Neural progenitor cell (in vitro differentiated cells): ENCODE measurements around the gene SCN9A. TPM values are rescaled to one million over a fixed set of nuclear protein-coding genes. Genes with fewer than 3 reads are reported as not detected.
"Not testable (repeated sequence)": the region's sequence is repeated elsewhere in the genome, so short reads cannot be mapped to it uniquely, and the experiment has no call there.

Experiments
- DNase-seq: peaks from one replicate; pipeline ENCODE4 v3.0.0-alpha.2; 2016; ENCODE audit warnings: low spot score
- H2AFZ ChIP-seq: fragments of 200-600 bp; sonication (generic); replicated peaks from 2 replicates; pipeline ENCODE4 v1.6.1; 2016; ENCODE audit warnings: antibody characterized with exemption
- H3F3A ChIP-seq: fragments of 200-600 bp; sonication (generic); 2 replicates; pipeline ENCODE4 v1.6.1; 2016; ENCODE audit warnings: antibody characterized with exemption, low read depth
- H3K27ac ChIP-seq: fragments of 200-600 bp; sonication (generic); 2 replicates; pipeline ENCODE4 v1.5.1; 2016; ENCODE audit warnings: mild to moderate bottlenecking
- H3K27me3 ChIP-seq: fragments of 200-600 bp; sonication (generic); 2 replicates; pipeline ENCODE4 v1.6.1; 2016; ENCODE audit warnings: mild to moderate bottlenecking, moderate library complexity
- H3K36me3 ChIP-seq: fragments of 200-600 bp; sonication (generic); 2 replicates; pipeline ENCODE4 v1.5.1; 2016
- H3K4me1 ChIP-seq: fragments of 200-600 bp; sonication (generic); 2 replicates; pipeline ENCODE4 v1.6.1; 2016; ENCODE audit warnings: mixed run types
- H3K4me2 ChIP-seq: fragments of 200-600 bp; sonication (generic); 2 replicates; pipeline ENCODE4 v1.6.1; 2016
- H3K4me3 ChIP-seq: fragments of 200-600 bp; sonication (generic); 2 replicates; pipeline ENCODE4 v1.5.1; 2016
- H3K79me2 ChIP-seq: fragments of 200-600 bp; sonication (generic); 2 replicates; pipeline ENCODE4 v1.6.1; 2016; ENCODE audit warnings: low read depth
- H3K9ac ChIP-seq: fragments of 200-600 bp; sonication (generic); 2 replicates; pipeline ENCODE4 v1.6.1; 2016
- H3K9me3 ChIP-seq: fragments of 200-600 bp; sonication (generic); 2 replicates; pipeline ENCODE4 v1.5.1; 2016; ENCODE audit warnings: low read depth
- H4K20me1 ChIP-seq: fragments of 200-600 bp; sonication (generic); 2 replicates; pipeline ENCODE4 v1.6.1; 2016; ENCODE audit warnings: low read depth
- H3K27ac Mint-ChIP-seq: 3 replicates; pipeline ENCODE4 v1.8.0; 2021; ENCODE audit warnings: mixed read lengths
- H3K27me3 Mint-ChIP-seq: 2 replicates; pipeline ENCODE4 v1.8.0; 2022; ENCODE audit warnings: low read depth, mild to moderate bottlenecking, inconsistent platforms, moderate library complexity, mixed read lengths; ENCODE audit not compliant: insufficient read depth
- H3K36me3 Mint-ChIP-seq: 3 replicates; pipeline ENCODE4 v1.8.0; 2021; ENCODE audit warnings: mixed read lengths
- H3K4me1 Mint-ChIP-seq: 3 replicates; pipeline ENCODE4 v1.8.0; 2021; ENCODE audit warnings: mixed read lengths
- H3K4me3 Mint-ChIP-seq: 3 replicates; pipeline ENCODE4 v1.8.0; 2021; ENCODE audit warnings: mild to moderate bottlenecking, moderate library complexity, mixed read lengths
- H3K9me3 Mint-ChIP-seq: 3 replicates; pipeline ENCODE4 v1.8.0; 2020; ENCODE audit warnings: mixed read lengths
- CTCF ChIP-seq: fragments of 200-600 bp; sonication (generic); IDR thresholded peaks from 2 replicates; pipeline ENCODE4 v1.5.1; 2017; ENCODE audit warnings: antibody characterized with exemption, mild to moderate bottlenecking
- EZH2 ChIP-seq: fragments of 200-600 bp; sonication (generic); IDR thresholded peaks from 2 replicates; pipeline ENCODE4 v1.6.1; 2017; ENCODE audit warnings: antibody characterized with exemption, mild to moderate bottlenecking, moderate library complexity
- EZH2phosphoT487 ChIP-seq: fragments of 200-600 bp; sonication (generic); IDR thresholded peaks from 2 replicates; pipeline ENCODE4 v1.6.1; 2017; ENCODE audit warnings: antibody characterized with exemption
- total RNA-seq: library from RNA; depleted of rRNA; stranded (reverse); fragments of >200 nt; gene quantifications from 2 replicates; pipeline ENCODE4 v1.2.3, GENCODE V29; 2015; ENCODE audit warnings: low replicate concordance

SCN9A gene
- total RNA-seq, 1 donor from 2014 or later = 1.1 TPM

GRCh38 chr2:166411473-166412230 is 35.9 kb upstream of the SCN9A start:
- H3F3A ChIP-seq = no peaks in the 10 kb centered on the region
- H4K20me1 ChIP-seq = no peaks in the 10 kb centered on the region
- H3K79me2 ChIP-seq = no peaks in the 10 kb centered on the region
- DNase-seq = no peak
- Mint-ChIP-seq H3K4me1 (peaks cover 2% of the 10 kb centered on the region), H3K4me3 (no peak overlapping the region), H3K9me3 (no peaks in the 10 kb centered on the region), H3K27ac (no peak overlapping the region), H3K27me3 (no peaks in the 10 kb centered on the region), H3K36me3 (no peaks in the 10 kb centered on the region)
- H3K4me2 ChIP-seq = no peak overlapping the region
- H2AFZ ChIP-seq = no peak overlapping the region
- H3K4me3 ChIP-seq = no peak overlapping the region
- TF ChIP-seq EZH2phosphoT487 (no peak), EZH2 (no peak), CTCF (no peak)
- H3K4me1 ChIP-seq = no peaks in the 10 kb centered on the region
- no peak overlapping the region for H3K9ac ChIP-seq
- H3K27ac ChIP-seq = no peak overlapping the region
- H3K27me3 ChIP-seq = no peaks in the 10 kb centered on the region
- no peaks in the 10 kb centered on the region for H3K36me3 ChIP-seq
- H3K9me3 ChIP-seq = no peaks in the 10 kb centered on the region

- Mint-ChIP-seq H3K4me3 (no peak overlapping the region), H3K36me3 (no peaks in the 10 kb centered on the region), H3K4me1 (peaks cover 2% of the 10 kb centered on the region), H3K27me3 (no peaks in the 10 kb centered on the region), H3K27ac (no peak overlapping the region), H3K9me3 (no peaks in the 10 kb centered on the region)
- DNase-seq = no peak
- Histone ChIP-seq H3K36me3 (no peaks in the 10 kb centered on the region), H3K79me2 (no peaks in the 10 kb centered on the region), H3F3A (no peaks in the 10 kb centered on the region), H3K4me3 (no peak overlapping the region), H3K4me2 (no peak overlapping the region), H3K27me3 (no peaks in the 10 kb centered on the region), H4K20me1 (no peaks in the 10 kb centered on the region), H3K27ac (no peak overlapping the region), H3K9ac (no peak overlapping the region), H2AFZ (no peak overlapping the region), H3K9me3 (no peaks in the 10 kb centered on the region), H3K4me1 (no peaks in the 10 kb centered on the region)
- TF ChIP-seq CTCF (no peak), EZH2 (no peak), EZH2phosphoT487 (no peak)
Observed at GRCh38 chr2:166410828-166411472, 35.2 kb upstream of the SCN9A start.

- not testable (repeated sequence) for H3K27ac Mint-ChIP-seq, H3K27ac ChIP-seq, H3K4me3 Mint-ChIP-seq
Observed at GRCh38 chr2:166407746-166408145, 32.0 kb upstream of the SCN9A start.

GRCh38 chr2:166406374-166406773 is 30.6 kb upstream of the SCN9A start:
- TF ChIP-seq EZH2phosphoT487 (no peak), EZH2 (no peak), CTCF (no peak)
- Histone ChIP-seq H3K4me2 (no peak overlapping the region), H3K36me3 (no peaks in the 10 kb centered on the region), H4K20me1 (no peaks in the 10 kb centered on the region), H3K4me1 (no peaks in the 10 kb centered on the region), H3K27ac (no peak overlapping the region), H3K27me3 (no peaks in the 10 kb centered on the region), H3K4me3 (no peak overlapping the region), H3K9ac (no peak overlapping the region), H3K79me2 (no peaks in the 10 kb centered on the region), H3K9me3 (no peaks in the 10 kb centered on the region), H3F3A (no peaks in the 10 kb centered on the region), H2AFZ (no peak overlapping the region)
- Mint-ChIP-seq H3K4me1 (peaks cover under 1% of the 10 kb centered on the region), H3K4me3 (no peak overlapping the region), H3K9me3 (no peaks in the 10 kb centered on the region), H3K27ac (no peak overlapping the region), H3K27me3 (no peaks in the 10 kb centered on the region), H3K36me3 (no peaks in the 10 kb centered on the region)
- DNase-seq = no peak

More at GRCh38 chr2:166407746-166408145, 32.0 kb upstream of the SCN9A start:
- H3K9ac ChIP-seq, H3K4me1 Mint-ChIP-seq, H2AFZ ChIP-seq, H3K4me3 ChIP-seq, H3K79me2 ChIP-seq, H3K27me3 ChIP-seq, H3K9me3 ChIP-seq, DNase-seq, H4K20me1 ChIP-seq, H3K27me3 Mint-ChIP-seq, H3F3A ChIP-seq, H3K36me3 ChIP-seq, H3K36me3 Mint-ChIP-seq, H3K4me2 ChIP-seq, H3K4me1 ChIP-seq, H3K9me3 Mint-ChIP-seq: not testable (repeated sequence)
